Measurements from ENCODE around the gene FBXO11.

The FBXO11 gene

DNA sequence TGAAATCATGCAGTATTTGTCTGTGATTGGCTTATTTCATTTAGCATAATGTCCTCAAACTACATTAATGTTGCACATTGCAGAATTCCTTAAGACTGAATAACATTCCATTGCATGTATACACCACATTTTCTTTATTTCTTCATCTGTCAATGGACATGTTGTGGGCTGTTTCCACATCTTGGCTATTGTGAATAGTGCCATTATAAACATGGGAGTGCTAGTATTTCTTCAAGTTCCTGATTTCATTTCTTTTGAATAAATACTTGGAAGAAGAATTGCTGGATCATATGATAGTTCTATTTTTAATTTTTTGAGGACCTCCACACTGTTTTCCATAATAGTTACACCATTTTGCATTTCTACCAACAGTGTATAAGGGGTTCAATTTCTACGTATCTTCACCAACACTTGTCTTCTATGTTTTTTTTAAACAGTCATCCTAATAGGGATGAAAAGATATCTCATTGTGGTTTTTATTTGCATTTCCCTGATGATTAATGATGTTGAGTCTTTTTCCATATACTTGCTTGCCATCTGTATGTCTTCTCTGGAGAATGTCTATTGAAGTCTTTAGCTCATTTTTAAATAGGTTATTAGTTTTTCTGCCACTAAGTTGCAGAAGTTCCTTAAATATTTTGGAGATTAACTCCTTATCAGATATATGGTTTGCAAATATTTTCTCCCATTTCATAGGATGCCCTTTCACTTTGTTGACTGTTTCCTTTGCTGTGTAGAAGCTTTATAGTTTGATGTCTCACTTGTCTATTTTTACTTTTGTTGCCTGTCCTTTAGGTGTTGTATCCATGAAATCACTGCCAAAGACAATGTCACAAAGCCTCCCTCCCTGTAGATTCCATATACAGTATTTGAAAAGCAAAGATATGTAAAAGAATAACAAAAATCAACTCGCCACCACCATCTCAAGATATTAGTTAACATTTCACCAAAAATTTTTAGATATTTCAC is 14.6 kb downstream of the FBXO11 start:
- H3K4me1 ChIP-seq (ENCODE audit: low read length), result 0 out of 2 replicates have a peak, but pooled peaks cover 3% of the 10 kb centered on the region
- DNase-seq, result no peak
- no peaks in the 10 kb centered on the region for H3K9me2 ChIP-seq (replicated peaks; ENCODE audit: insufficient read depth, low read length)
- H3K79me2 ChIP-seq (ENCODE audit: low read length), result peaks cover 100% of the 10 kb centered on the region
- peaks cover 23% of the 10 kb centered on the region for H4K20me1 ChIP-seq (ENCODE audit: insufficient read depth, low read length)
- H3K9me3 ChIP-seq (replicated peaks; ENCODE audit: insufficient read depth, low read length), result no peaks in the 10 kb centered on the region
- H3K4me2 ChIP-seq (ENCODE audit: low read depth, low read length), result no peak overlapping the region
- no peaks in the 10 kb centered on the region for H3K27me3 ChIP-seq (replicated peaks; ENCODE audit: insufficient read depth, low read length)
- H2AFZ ChIP-seq (ENCODE audit: low read length), result no peak overlapping the region
- no peak for TF ChIP-seq EZH2 (optimal IDR thresholded peaks at IDR 0.05; ENCODE audit: low read depth, low read length)
- no peak for TF ChIP-seq CTCF (IDR thresholded peaks at IDR 0.05; ENCODE audit: low read length)
- TF ChIP-seq EZH2phosphoT487 (IDR thresholded peaks at IDR 0.05; ENCODE audit: low read length), result no peak
- H3K4me3 ChIP-seq (ENCODE audit: low read length), result no peak overlapping the region
- H3F3A ChIP-seq (ENCODE audit: insufficient read depth, low read length), result no peaks in the 10 kb centered on the region
- H3K27ac ChIP-seq (ENCODE audit: low read length), result no peak overlapping the region
- H3K36me3 ChIP-seq (replicated peaks; ENCODE audit: insufficient read depth, low read length), result no peaks in the 10 kb centered on the region; the same call in 1 of the 2 replicates
- H3K9ac ChIP-seq (ENCODE audit: low read length), result no peak overlapping the region

DNA sequence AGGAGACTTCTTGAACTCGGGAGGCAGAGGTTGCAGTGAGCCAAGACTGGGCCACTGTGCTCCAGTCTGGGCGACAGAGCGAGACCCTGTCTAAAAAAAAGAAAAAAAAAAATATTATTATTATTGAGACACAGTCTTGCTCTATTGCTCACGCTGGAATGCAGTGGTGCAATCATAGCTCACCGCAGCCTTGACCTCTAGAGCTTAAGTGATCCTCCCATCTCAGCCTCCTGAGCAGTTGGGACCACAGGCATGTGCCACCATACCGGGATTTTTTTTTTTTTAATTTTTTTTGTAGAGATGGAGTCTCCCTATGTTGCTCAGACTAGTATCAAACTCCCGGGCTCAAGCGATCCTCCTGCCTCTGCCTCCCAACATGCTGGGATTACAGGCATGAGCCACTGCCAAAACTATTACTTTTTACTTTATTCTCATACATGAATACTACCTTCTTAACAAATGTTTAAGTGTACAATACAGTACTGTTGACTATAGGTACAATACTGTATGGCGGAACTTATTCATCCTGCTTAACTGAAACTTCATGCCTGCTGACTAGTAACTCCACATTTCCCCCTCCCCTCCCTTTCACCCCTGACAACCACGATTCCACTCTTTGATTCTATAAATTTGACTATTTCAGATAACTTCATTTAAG is 15.5 kb downstream of the FBXO11 start:
- Histone ChIP-seq H3K4me3 (ENCODE audit: low read length) (no peak overlapping the region), H3K36me3 (replicated peaks; ENCODE audit: insufficient read depth, low read length) (no peaks in the 10 kb centered on the region), H3K27ac (ENCODE audit: low read length) (no peak overlapping the region), H3K4me2 (ENCODE audit: low read depth, low read length) (no peak overlapping the region), H3K4me1 (ENCODE audit: low read length) (no peaks in the 10 kb centered on the region), H3K9ac (ENCODE audit: low read length) (no peak overlapping the region), H3K79me2 (ENCODE audit: low read length) (peaks cover 100% of the 10 kb centered on the region), H3K27me3 (replicated peaks; ENCODE audit: insufficient read depth, low read length) (no peaks in the 10 kb centered on the region), H2AFZ (ENCODE audit: low read length) (no peak overlapping the region), H3K9me2 (replicated peaks; ENCODE audit: insufficient read depth, low read length) (no peaks in the 10 kb centered on the region), H3F3A (ENCODE audit: insufficient read depth, low read length) (no peaks in the 10 kb centered on the region), H4K20me1 (ENCODE audit: insufficient read depth, low read length) (peaks cover 23% of the 10 kb centered on the region), H3K9me3 (replicated peaks; ENCODE audit: insufficient read depth, low read length) (no peaks in the 10 kb centered on the region)
- no peak for TF ChIP-seq CTCF (IDR thresholded peaks at IDR 0.05; ENCODE audit: low read length)
- no peak for TF ChIP-seq EZH2phosphoT487 (IDR thresholded peaks at IDR 0.05; ENCODE audit: low read length)
- no peak for TF ChIP-seq EZH2 (optimal IDR thresholded peaks at IDR 0.05; ENCODE audit: low read depth, low read length)
- no peak for DNase-seq

DNA sequence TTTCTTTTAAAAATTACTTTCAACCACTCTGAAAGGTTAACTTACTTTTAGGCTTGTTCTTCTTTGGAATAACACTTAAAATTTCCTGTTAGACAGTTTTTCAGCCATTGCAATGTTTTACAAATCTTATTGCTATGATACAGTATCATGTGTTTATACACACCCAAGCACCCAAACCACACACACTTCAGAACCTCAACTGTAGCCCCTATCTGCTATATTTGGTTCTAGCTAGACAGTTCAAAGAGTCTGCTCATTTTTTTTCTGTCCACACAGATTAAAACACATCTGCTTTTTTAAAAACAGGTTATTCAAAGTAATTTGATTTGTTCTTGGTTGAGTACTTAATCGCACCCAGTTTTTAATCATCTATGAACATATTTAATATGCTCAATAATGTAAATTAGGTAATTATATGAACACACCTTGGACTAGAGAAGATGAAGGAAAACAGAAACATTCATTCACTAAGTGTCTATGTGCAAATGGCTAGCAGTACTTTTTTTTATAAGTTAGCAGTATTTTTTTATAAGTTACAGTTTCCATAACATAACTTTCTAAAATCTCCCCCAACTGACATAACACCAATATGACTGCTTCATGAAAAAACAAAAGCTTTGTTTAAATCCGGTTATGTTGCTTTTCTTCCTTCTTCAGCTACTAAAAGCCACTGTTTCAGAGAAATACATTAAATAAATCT is 17.6 kb downstream of the FBXO11 start:
- H4K20me1 ChIP-seq (ENCODE audit: insufficient read depth, low read length), result peaks cover 15% of the 10 kb centered on the region
- TF ChIP-seq CTCF (IDR thresholded peaks at IDR 0.05; ENCODE audit: low read length) (no peak), EZH2phosphoT487 (IDR thresholded peaks at IDR 0.05; ENCODE audit: low read length) (no peak), EZH2 (optimal IDR thresholded peaks at IDR 0.05; ENCODE audit: low read depth, low read length) (no peak)
- no peaks in the 10 kb centered on the region for H3K9me3 ChIP-seq (replicated peaks; ENCODE audit: insufficient read depth, low read length)
- H3K27ac ChIP-seq (ENCODE audit: low read length), result no peak overlapping the region
- peaks cover 100% of the 10 kb centered on the region for H3K79me2 ChIP-seq (ENCODE audit: low read length)
- no peak overlapping the region for H3K4me2 ChIP-seq (ENCODE audit: low read depth, low read length)
- H3K9ac ChIP-seq (ENCODE audit: low read length), result no peak overlapping the region
- H3K27me3 ChIP-seq (replicated peaks; ENCODE audit: insufficient read depth, low read length), result no peaks in the 10 kb centered on the region
- no peaks in the 10 kb centered on the region for H3F3A ChIP-seq (ENCODE audit: insufficient read depth, low read length)
- H3K4me1 ChIP-seq (ENCODE audit: low read length), result no peaks in the 10 kb centered on the region
- H3K4me3 ChIP-seq (ENCODE audit: low read length), result no peak overlapping the region
- no peaks in the 10 kb centered on the region for H3K9me2 ChIP-seq (replicated peaks; ENCODE audit: insufficient read depth, low read length)
- no peak overlapping the region for H2AFZ ChIP-seq (ENCODE audit: low read length)
- H3K36me3 ChIP-seq (replicated peaks; ENCODE audit: insufficient read depth, low read length), result no peaks in the 10 kb centered on the region
- no peak for DNase-seq
